ENCODE measurements around the gene TMEM179. TPM values are rescaled to one million over a fixed set of nuclear protein-coding genes. Genes with fewer than 3 reads are reported as not detected.

The TMEM179 gene
- total and polyA plus RNA-seq, 2 donors (not counting 3 experiments of a cell fraction or from before 2014, with no cell fraction given): 0.14 TPM; not detected in 1

GRCh38 chr14:104548802-104549535, 55.6 kb downstream of the TMEM179 start:
- no peak overlapping the region for H3K4me2 ChIP-seq (ENCODE audit: insufficient read depth, low read length)
- H2AFZ ChIP-seq (ENCODE audit: low read depth, low read length): no peak overlapping the region
- H3K27ac ChIP-seq (ENCODE audit: insufficient read depth, low read depth, low read length): no peak overlapping the region
- no peaks in the 10 kb centered on the region for H3K9me1 ChIP-seq (replicated peaks; ENCODE audit: control insufficient read depth, extremely low read depth, insufficient read depth, low read length)
- TF ChIP-seq MYC (IDR thresholded peaks at IDR 0.05; ENCODE audit: low read depth, low read length): no peak
- no peak for TF ChIP-seq FOS (IDR thresholded peaks at IDR 0.05; ENCODE audit: borderline replicate concordance, insufficient read depth, low read length)
- no peak for TF ChIP-seq MAX (IDR thresholded peaks at IDR 0.05; ENCODE audit: insufficient read depth, insufficient read length)
- TF ChIP-seq POLR2A (IDR thresholded peaks at IDR 0.05; ENCODE audit: low read depth, low read length): no peak
- TF ChIP-seq JUN (IDR thresholded peaks at IDR 0.05; ENCODE audit: borderline replicate concordance, insufficient read depth, insufficient read length, low read depth): no peak
- no peak for TF ChIP-seq EZH2 (IDR thresholded peaks at IDR 0.05; ENCODE audit: borderline replicate concordance, low read depth, low read length, severe bottlenecking)
- no peak for TF ChIP-seq CTCF (IDR thresholded peaks at IDR 0.05; ENCODE audit: extremely low read depth in 1 of 2, insufficient read depth in 1 of 2, low read depth in 1 of 2, low read length in 2 of 2)
- TF ChIP-seq GATA2 (IDR thresholded peaks at IDR 0.05; ENCODE audit: insufficient read depth, insufficient read length, low read depth, low read length): no peak
- no peak for TF ChIP-seq POLR2AphosphoS5 (IDR thresholded peaks at IDR 0.05; ENCODE audit: insufficient read depth, low read depth, low read length)
- no peaks in the 10 kb centered on the region for H3K79me2 ChIP-seq (ENCODE audit: control insufficient read depth, insufficient read depth, low read length)
- CTCF ChIA-PET: no interaction called here
- POLR2A ChIA-PET: no interaction called here
- H3K9ac ChIP-seq (replicated peaks; ENCODE audit: extremely low read depth, insufficient read depth, low read length): no peak overlapping the region
- no peak overlapping the region for H3K4me3 ChIP-seq (replicated peaks in 1 of 3; ENCODE audit: insufficient read depth in 1 of 3, low read depth in 1 of 3, low read length in 3 of 3)
- H3K9me3 ChIP-seq (replicated peaks; ENCODE audit: control insufficient read depth, insufficient read depth, low read length): no peaks in the 10 kb centered on the region
- H3K27me3 ChIP-seq (ENCODE audit: control insufficient read depth in 2 of 2, insufficient read depth in 2 of 2, low read length in 2 of 2): no peaks in the 10 kb centered on the region
- no TSS peak for BruUV-seq (replicated peaks)
- DNase-seq (ENCODE audit: low read depth, low spot score) (no peak), FAIRE-seq (no peak)
- dilution Hi-C loops (cut with MboI; ENCODE audit: extremely low pct_ligation_motif_present, low sequenced_read_pairs) (no loop called here), intact Hi-C loops (cut with micrococcal nuclease) (no loop called here)
- H4K20me1 ChIP-seq (replicated peaks; ENCODE audit: control insufficient read depth, extremely low read depth, insufficient read depth, low read length): no peaks in the 10 kb centered on the region
- H3K4me1 ChIP-seq (ENCODE audit: control insufficient read depth, extremely low read depth, insufficient read depth, low read length): no peaks in the 10 kb centered on the region
- H3K36me3 ChIP-seq (ENCODE audit: control insufficient read depth in 2 of 2, extremely low read depth in 1 of 2, insufficient read depth in 2 of 2, low read length in 2 of 2): no peaks in the 10 kb centered on the region

All from endothelial cell of umbilical vein (primary cell).